RWPE2 (cell line): Measurements from ENCODE around the gene BRSK2.

Experiments
- ATAC-seq: fragments of 200-7000 bp; cut with Tn5 transposase; 3 replicates; pipeline ENCODE4 v1.9.1; 2021; ENCODE audit warnings: low read depth
- DNase-seq: peaks from one replicate; pipeline ENCODE4 v3.0.0-alpha.2; 2020; ENCODE audit warnings: low spot score
- H3K27ac ChIP-seq: fragments of 450-650 bp; 2 replicates; pipeline ENCODE4 v1.5.1; 2017; ENCODE audit warnings: mild to moderate bottlenecking; ENCODE audit not compliant: poor library complexity, severe bottlenecking
- H3K27me3 ChIP-seq: fragments of 250-450 bp; sonication (Bioruptor Pico); 2 replicates; pipeline ENCODE4 v1.5.1; 2021; ENCODE audit warnings: mild to moderate bottlenecking, moderate library complexity; ENCODE audit not compliant: insufficient read depth, poor library complexity, severe bottlenecking
- H3K36me3 ChIP-seq: fragments of 250-450 bp; sonication (Bioruptor Pico); 2 replicates; pipeline ENCODE4 v1.5.1; 2020; ENCODE audit warnings: low read depth, mild to moderate bottlenecking, moderate library complexity
- H3K4me1 ChIP-seq: fragments of 250-450 bp; sonication (Bioruptor Pico); 2 replicates; pipeline ENCODE4 v1.5.1; 2021; ENCODE audit warnings: mild to moderate bottlenecking, moderate library complexity; ENCODE audit not compliant: insufficient read depth, poor library complexity, severe bottlenecking
- H3K4me3 ChIP-seq: fragments of 250-450 bp; sonication (Bioruptor Pico); 2 replicates; pipeline ENCODE4 v1.5.1; 2021; ENCODE audit warnings: mild to moderate bottlenecking, moderate library complexity; ENCODE audit not compliant: severe bottlenecking
- H3K9me3 ChIP-seq: fragments of 250-450 bp; sonication (Bioruptor Pico); 2 replicates; pipeline ENCODE4 v1.5.1; 2021; ENCODE audit warnings: mild to moderate bottlenecking, moderate library complexity; ENCODE audit not compliant: severe bottlenecking
- CTCF ChIP-seq: fragments of 450-650 bp; IDR thresholded peaks from one replicate; pipeline ENCODE4 v1.5.1; 2017; ENCODE audit warnings: mild to moderate bottlenecking, moderate library complexity; ENCODE audit not compliant: poor library complexity, severe bottlenecking

The BRSK2 gene

DNA sequence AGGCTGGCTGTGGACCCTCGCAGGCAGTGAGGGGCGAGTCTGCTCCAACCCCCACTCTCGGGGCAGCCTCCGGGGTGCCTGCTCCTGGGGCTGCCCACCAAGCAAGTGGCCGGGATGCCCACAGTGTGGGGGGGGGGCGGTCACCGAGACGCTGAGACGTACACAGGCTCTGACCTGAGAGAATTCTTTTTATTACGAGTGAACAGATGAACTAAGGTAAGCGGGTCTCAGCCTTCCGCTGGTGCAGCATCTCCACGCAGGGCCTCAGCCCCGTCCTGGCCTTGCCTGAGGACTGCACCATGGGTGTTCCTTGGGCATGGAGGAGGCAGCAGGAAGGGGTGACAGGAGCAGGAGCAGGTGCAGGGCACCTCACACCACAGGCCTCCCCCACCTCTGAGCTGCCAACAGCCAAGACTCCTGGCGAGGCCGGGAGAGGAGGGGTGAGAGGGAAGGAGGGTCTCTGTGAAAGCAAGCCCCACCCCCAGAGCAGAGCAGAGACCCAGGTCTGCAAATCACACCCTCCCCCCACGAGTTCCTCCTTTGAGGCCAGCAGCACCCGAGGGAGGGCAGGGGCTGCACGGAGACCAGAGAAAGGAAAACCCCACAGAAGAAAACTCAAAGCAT is 79.7 kb downstream of the BRSK2 start:
- H3K4me3 ChIP-seq, result no peak overlapping the region
- no peaks in the 10 kb centered on the region for H3K9me3 ChIP-seq
- no peak for TF ChIP-seq CTCF
- no peaks in the 10 kb centered on the region for H3K27me3 ChIP-seq
- no peak overlapping the region for H3K27ac ChIP-seq
- H3K36me3 ChIP-seq, result no peaks in the 10 kb centered on the region
- no peak for DNase-seq
- ATAC-seq, result no peak
- H3K4me1 ChIP-seq, result no peaks in the 10 kb centered on the region

DNA sequence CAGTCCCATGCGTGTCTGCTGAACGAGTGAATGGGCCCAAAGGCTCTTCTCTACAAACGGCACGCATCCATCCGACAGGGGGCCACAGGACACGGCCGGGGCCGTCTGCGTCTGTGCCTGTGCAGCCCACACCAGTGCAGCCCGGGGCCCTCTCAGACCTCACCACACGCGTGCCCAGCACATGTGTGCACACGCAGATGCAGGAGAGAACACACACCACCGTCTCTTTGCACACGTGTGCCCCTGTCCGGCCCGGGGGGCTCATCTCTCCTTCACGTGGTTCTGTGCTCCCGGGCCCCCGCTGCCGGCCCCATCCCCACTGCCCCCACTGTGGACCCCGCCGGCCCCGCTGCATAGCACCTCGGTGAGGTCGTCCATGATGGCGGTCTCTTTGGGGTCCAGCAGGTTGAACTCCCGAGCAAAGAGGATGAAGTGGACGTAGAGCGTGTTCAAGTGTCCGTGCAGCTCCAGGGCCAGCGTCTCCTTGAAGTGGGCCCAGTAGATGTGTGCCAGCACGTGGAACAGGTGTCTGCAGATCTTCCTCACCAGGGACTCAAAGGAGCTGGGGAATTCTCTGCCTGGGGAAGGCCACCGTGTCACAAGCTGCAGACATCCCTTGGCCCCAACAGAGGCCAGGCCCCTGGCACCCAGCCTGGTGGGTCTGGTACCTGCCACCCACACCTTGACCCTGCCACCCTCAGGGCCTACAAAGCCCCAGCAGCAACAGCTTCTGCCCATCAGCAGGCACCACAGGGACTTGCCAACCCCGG is 80.4 kb downstream of the BRSK2 start:
- no peak for TF ChIP-seq CTCF
- ATAC-seq, result no peak
- Histone ChIP-seq H3K36me3 (no peaks in the 10 kb centered on the region), H3K27ac (no peak overlapping the region), H3K4me1 (no peaks in the 10 kb centered on the region), H3K4me3 (no peak overlapping the region), H3K9me3 (no peaks in the 10 kb centered on the region), H3K27me3 (no peaks in the 10 kb centered on the region)
- no peak for DNase-seq

- ATAC-seq, result no peak
- no peaks in the 10 kb centered on the region for H3K9me3 ChIP-seq
- H3K27ac ChIP-seq, result no peak overlapping the region
- H3K4me1 ChIP-seq, result no peaks in the 10 kb centered on the region
- no peak overlapping the region for H3K4me3 ChIP-seq
- DNase-seq, result no peak
- no peaks in the 10 kb centered on the region for H3K36me3 ChIP-seq
- H3K27me3 ChIP-seq, result no peaks in the 10 kb centered on the region
- TF ChIP-seq CTCF, result no peak
Measured at GRCh38 chr11:1470681-1471611, 81.2 kb downstream of the BRSK2 start.

- H3K9me3 ChIP-seq, result no peaks in the 10 kb centered on the region
- no peak for TF ChIP-seq CTCF
- H3K36me3 ChIP-seq, result no peaks in the 10 kb centered on the region
Measured at GRCh38 chr11:1471736-1472135, 82.0 kb downstream of the BRSK2 start.

More at GRCh38 chr11:1471736-1472135, 82.0 kb downstream of the BRSK2 start:
- H3K4me3 ChIP-seq, result no peak overlapping the region
- H3K4me1 ChIP-seq, result no peaks in the 10 kb centered on the region
- DNase-seq (no peak), ATAC-seq (no peak)
- H3K27ac ChIP-seq, result no peak overlapping the region
- H3K27me3 ChIP-seq, result no peaks in the 10 kb centered on the region
